DOHH2 (cell line): ENCODE measurements around the gene GYG2.

Experiments used
- H3F3A ChIP-seq: fragments of 200-600 bp; sonication (generic), shearing (Covaris generic); 2 replicates; pipeline ENCODE4 v1.6.0; 2016; ENCODE audit warnings: antibody characterized with exemption, mild to moderate bottlenecking; ENCODE audit not compliant: control insufficient read depth, insufficient read depth
- H3K27ac ChIP-seq: fragments of 200-600 bp; sonication (generic); 2 replicates; pipeline ENCODE4 v1.5.1; 2014; ENCODE audit warnings: low read depth, mild to moderate bottlenecking, low read length, moderate library complexity
- H3K27me3 ChIP-seq: fragments of 200-600 bp; sonication (generic); 2 replicates; pipeline ENCODE4 v1.6.1; 2014; ENCODE audit warnings: mild to moderate bottlenecking, low read length, mixed read lengths; ENCODE audit not compliant: control insufficient read depth
- H3K36me3 ChIP-seq: fragments of 200-600 bp; sonication (generic); 2 replicates; pipeline ENCODE4 v1.6.1; 2014; ENCODE audit warnings: mild to moderate bottlenecking, low read length, moderate library complexity, mixed read lengths; ENCODE audit not compliant: control insufficient read depth
- H3K4me1 ChIP-seq: fragments of 200-600 bp; sonication (generic); 2 replicates; pipeline ENCODE4 v1.6.1; 2014; ENCODE audit warnings: mild to moderate bottlenecking, low read length, mixed read lengths; ENCODE audit not compliant: control insufficient read depth
- H3K4me2 ChIP-seq: fragments of 200-600 bp; sonication (generic); 2 replicates; pipeline ENCODE4 v1.6.0; 2014; ENCODE audit warnings: mild to moderate bottlenecking, low read length, moderate library complexity
- H3K4me3 ChIP-seq: fragments of 200-600 bp; sonication (generic); 2 replicates; pipeline ENCODE4 v1.5.1; 2014; ENCODE audit warnings: mild to moderate bottlenecking, low read length, mixed read lengths
- H3K79me2 ChIP-seq: fragments of 200-600 bp; sonication (generic); 2 replicates; pipeline ENCODE4 v1.6.1; 2014; ENCODE audit warnings: mild to moderate bottlenecking, low read length, mixed read lengths; ENCODE audit not compliant: control insufficient read depth
- H3K9me2 ChIP-seq: fragments of 200-600 bp; sonication (generic); replicated peaks from 2 replicates; pipeline ENCODE4 v1.6.1; 2014; ENCODE audit warnings: mild to moderate bottlenecking, low read length, mixed read lengths; ENCODE audit not compliant: control insufficient read depth
- H3K9me3 ChIP-seq: fragments of 200-600 bp; sonication (generic); 2 replicates; pipeline ENCODE4 v1.6.1; 2014; ENCODE audit warnings: antibody characterized with exemption, low read length, mixed read lengths; ENCODE audit not compliant: control insufficient read depth, insufficient read depth
- H4K20me1 ChIP-seq: fragments of 200-600 bp; sonication (generic); 2 replicates; pipeline ENCODE4 v1.6.0; 2014; ENCODE audit warnings: low read depth, mild to moderate bottlenecking, antibody characterized with exemption, low read length, moderate library complexity; ENCODE audit not compliant: control insufficient read depth, insufficient read depth
- CTCF ChIP-seq: fragments of 200-600 bp; sonication (generic); IDR thresholded peaks from one replicate; pipeline ENCODE4 v1.5.1; 2014; ENCODE audit warnings: antibody characterized with exemption, mild to moderate bottlenecking, low read depth, low read length; ENCODE audit not compliant: poor library complexity, severe bottlenecking
- EZH2phosphoT487 ChIP-seq: fragments of 200-600 bp; sonication (generic); IDR thresholded peaks from 2 replicates; pipeline ENCODE4 v1.6.1; 2017; ENCODE audit warnings: borderline replicate concordance, mild to moderate bottlenecking, antibody characterized with exemption, low read length, moderate library complexity, mixed read lengths

Gene GYG2

DNA sequence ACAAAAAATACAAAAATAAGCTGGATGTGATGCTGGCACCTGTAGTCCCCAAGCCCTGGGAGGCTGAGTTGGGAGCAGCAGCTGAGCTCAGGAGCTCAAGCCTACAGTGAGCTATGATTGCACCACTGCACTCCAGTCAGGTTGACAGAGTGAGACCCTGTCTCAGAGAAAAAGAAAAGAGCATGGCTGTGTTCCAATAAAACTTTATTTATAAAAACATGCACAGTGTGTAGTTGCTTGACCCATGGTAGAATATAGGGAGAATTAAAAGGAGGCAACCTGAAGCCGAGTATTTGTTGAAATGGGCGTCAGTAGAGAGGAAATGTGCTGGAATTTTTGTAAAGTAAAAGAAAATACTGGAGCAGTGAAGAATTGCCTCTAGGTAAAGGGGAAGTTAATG is 27.0 kb downstream of the GYG2 start:
- Histone ChIP-seq H3K4me3 (no peak overlapping the region), H3K27ac (no peak overlapping the region), H4K20me1 (no peaks in the 10 kb centered on the region), H3K36me3 (no peaks in the 10 kb centered on the region), H3K9me2 (no peaks in the 10 kb centered on the region), H3K4me1 (no peaks in the 10 kb centered on the region), H3K9me3 (no peaks in the 10 kb centered on the region), H3F3A (no peaks in the 10 kb centered on the region), H3K27me3 (no peaks in the 10 kb centered on the region), H3K79me2 (no peaks in the 10 kb centered on the region), H3K4me2 (no peak overlapping the region)
- TF ChIP-seq CTCF (no peak), EZH2phosphoT487 (no peak)

DNA sequence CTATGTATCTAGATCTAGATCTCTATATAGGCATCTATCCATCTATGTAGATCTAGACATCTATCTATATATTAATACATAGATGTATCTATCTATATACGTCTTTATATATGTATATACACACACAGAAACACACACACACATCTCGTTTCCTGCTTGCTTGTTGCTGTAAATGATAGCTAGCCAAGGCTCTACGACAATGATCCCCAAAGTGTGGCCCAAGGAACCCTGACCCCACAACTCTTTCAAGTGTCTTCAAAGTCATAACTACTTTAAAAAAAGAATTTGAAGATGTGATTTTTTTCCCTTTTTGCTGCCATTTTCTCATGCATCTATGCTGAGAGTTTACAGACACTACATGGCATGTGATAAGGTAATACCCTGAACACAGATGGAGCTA is 28.8 kb downstream of the GYG2 start:
- H3K36me3 ChIP-seq = no peaks in the 10 kb centered on the region
- H3K79me2 ChIP-seq = no peaks in the 10 kb centered on the region
- no peaks in the 10 kb centered on the region for H3K9me3 ChIP-seq
- TF ChIP-seq EZH2phosphoT487 = no peak
- no peak for TF ChIP-seq CTCF
- H3K4me1 ChIP-seq = no peaks in the 10 kb centered on the region
- H3K4me2 ChIP-seq = no peak overlapping the region
- H3K4me3 ChIP-seq = no peak overlapping the region
- H3K27ac ChIP-seq = no peak overlapping the region
- H3K9me2 ChIP-seq = no peaks in the 10 kb centered on the region
- no peaks in the 10 kb centered on the region for H4K20me1 ChIP-seq
- no peaks in the 10 kb centered on the region for H3F3A ChIP-seq
- no peaks in the 10 kb centered on the region for H3K27me3 ChIP-seq

GRCh38 chrX:2859197-2859797 is 30.6 kb downstream of the GYG2 start:
- Histone ChIP-seq H4K20me1 (no peaks in the 10 kb centered on the region), H3K9me3 (no peaks in the 10 kb centered on the region), H3K79me2 (no peaks in the 10 kb centered on the region), H3K4me1 (no peaks in the 10 kb centered on the region), H3K4me3 (no peak overlapping the region), H3K36me3 (no peaks in the 10 kb centered on the region), H3K4me2 (no peak overlapping the region), H3K27me3 (no peaks in the 10 kb centered on the region), H3K27ac (no peak overlapping the region), H3F3A (no peaks in the 10 kb centered on the region), H3K9me2 (no peaks in the 10 kb centered on the region)
- no peak for TF ChIP-seq CTCF
- no peak for TF ChIP-seq EZH2phosphoT487
